Measurements from ENCODE around the gene APBB1.

APBB1 gene

GRCh38 chr11:6350043-6350442, 68.9 kb downstream of the APBB1 start:
- DNase-seq = no peak

GRCh38 chr11:6345366-6345765, 73.5 kb downstream of the APBB1 start:
- DNase-seq = no peak
